GM18951 (cell line): ENCODE results near the gene FRG2.
"Not testable (repeated sequence)": the region's sequence is repeated elsewhere in the genome, so short reads cannot be mapped to it uniquely, and the experiment has no call there.

Experiments used
- POLR2A ChIP-seq: IDR thresholded peaks from 4 replicates; pipeline ENCODE4 v1.6.1; 2011; ENCODE audit warnings: mild to moderate bottlenecking; ENCODE audit not compliant: insufficient read length, insufficient read depth; ENCODE audit errors: extremely low read depth
- in situ Hi-C: fragments of 300-500 bp; cut with MboI; formaldehyde crosslinking; loops from one replicate; pipeline ENCODE4 v1.12.0; 2022; ENCODE audit warnings: low sequenced_read_pairs, mixed read lengths, inconsistent platforms; ENCODE audit not compliant: unreplicated experiment

FRG2 gene

GRCh38 chr4:190019023-190019858, 7.8 kb downstream of the FRG2 start:
- in situ Hi-C loops, result no loop called here

GRCh38 chr4:190018201-190018920, 8.7 kb downstream of the FRG2 start:
- in situ Hi-C loops, result no loop called here
- TF ChIP-seq POLR2A, result no peak

More at GRCh38 chr4:190019023-190019858, 7.8 kb downstream of the FRG2 start:
- TF ChIP-seq POLR2A, result peak; percentile 16

GRCh38 chr4:190017357-190018200, 9.5 kb downstream of the FRG2 start:
- peak; percentile 14 for TF ChIP-seq POLR2A
- in situ Hi-C loops, result no loop called here

GRCh38 chr4:190016369-190017289, 10.4 kb downstream of the FRG2 start:
- no peak for TF ChIP-seq POLR2A
- in situ Hi-C loops, result no loop called here

GRCh38 chr4:190015538-190016368, 11.3 kb downstream of the FRG2 start:
- in situ Hi-C loops, result no loop called here
- TF ChIP-seq POLR2A, result no peak

- in situ Hi-C loops, result no loop called here
- TF ChIP-seq POLR2A, result peak; percentile 47
Observed at GRCh38 chr4:190014771-190015537, 12.1 kb downstream of the FRG2 start.

- in situ Hi-C loops, result not testable (repeated sequence)
Observed at GRCh38 chr4:189989941-189990340, 37.1 kb downstream of the FRG2 start.

- TF ChIP-seq POLR2A, result no peak
- in situ Hi-C loops, result no loop called here
Observed at GRCh38 chr4:189988877-189989431, 38.1 kb downstream of the FRG2 start.

GRCh38 chr4:189985651-189986243, 41.3 kb downstream of the FRG2 start:
- in situ Hi-C loops, result not testable (repeated sequence)

GRCh38 chr4:189984661-189985060, 42.4 kb downstream of the FRG2 start:
- in situ Hi-C loops, result not testable (repeated sequence)

- in situ Hi-C loops, result not testable (repeated sequence)
Observed at GRCh38 chr4:189983916-189984526, 43.0 kb downstream of the FRG2 start.
